Omental fat pad (tissue), 4 donors: ENCODE results near the gene WFDC10A. TPM values are rescaled to one million over a fixed set of nuclear protein-coding genes. Genes with fewer than 3 reads are reported as not detected.

Source experiments
- ATAC-seq: fragments of 150-250 bp; one replicate; pipeline ENCODE4 v1.9.1; 2016; ENCODE audit warnings: mild to moderate bottlenecking, moderate library complexity; ENCODE audit not compliant: low FRiP score
- DNase-seq: peaks from one replicate; pipeline ENCODE4 v3.0.0-alpha.2; 2019; ENCODE audit warnings: low spot score
- total RNA-seq, 4 donors: library from RNA; depleted of rRNA; stranded (reverse); fragments of >200 nt; gene quantifications; one replicate each; pipeline ENCODE4 v1.1.0, GENCODE V29; 2016
- TF ChIP-seq, protein P1 (sequence below), 3 donors: fragments of 450-650 bp; IDR thresholded peaks; one replicate each; pipeline ENCODE4 v1.5.1; 2016 to 2017; ENCODE audit warnings: antibody characterized with exemption in 3 of 3, mild to moderate bottlenecking in 3 of 3, moderate library complexity in 2 of 3

WFDC10A gene
- total RNA-seq, 4 donors from 2014 or later: not detected

DNA sequence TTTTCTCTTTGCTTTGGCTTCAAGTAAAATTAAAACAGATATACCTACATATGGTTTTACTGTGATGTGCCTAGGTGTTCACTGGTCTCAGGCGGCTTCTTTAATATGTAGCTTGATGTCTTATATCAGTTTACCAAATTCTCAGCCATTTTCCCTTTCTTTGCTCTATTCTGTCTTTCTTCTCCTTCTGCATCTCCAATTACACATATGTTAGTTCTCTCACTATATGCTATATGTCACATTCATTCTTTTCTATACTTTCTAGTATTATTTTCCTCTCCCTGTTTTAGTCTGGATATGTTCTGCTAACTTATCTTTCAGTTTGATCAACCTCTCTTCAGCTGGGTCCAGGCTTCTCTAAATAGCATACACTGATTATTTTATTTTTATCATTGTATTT lies 36.0 kb upstream of the WFDC10A start:
- ATAC-seq (no peak), DNase-seq (no peak)
- TF ChIP-seq, protein P1, sequence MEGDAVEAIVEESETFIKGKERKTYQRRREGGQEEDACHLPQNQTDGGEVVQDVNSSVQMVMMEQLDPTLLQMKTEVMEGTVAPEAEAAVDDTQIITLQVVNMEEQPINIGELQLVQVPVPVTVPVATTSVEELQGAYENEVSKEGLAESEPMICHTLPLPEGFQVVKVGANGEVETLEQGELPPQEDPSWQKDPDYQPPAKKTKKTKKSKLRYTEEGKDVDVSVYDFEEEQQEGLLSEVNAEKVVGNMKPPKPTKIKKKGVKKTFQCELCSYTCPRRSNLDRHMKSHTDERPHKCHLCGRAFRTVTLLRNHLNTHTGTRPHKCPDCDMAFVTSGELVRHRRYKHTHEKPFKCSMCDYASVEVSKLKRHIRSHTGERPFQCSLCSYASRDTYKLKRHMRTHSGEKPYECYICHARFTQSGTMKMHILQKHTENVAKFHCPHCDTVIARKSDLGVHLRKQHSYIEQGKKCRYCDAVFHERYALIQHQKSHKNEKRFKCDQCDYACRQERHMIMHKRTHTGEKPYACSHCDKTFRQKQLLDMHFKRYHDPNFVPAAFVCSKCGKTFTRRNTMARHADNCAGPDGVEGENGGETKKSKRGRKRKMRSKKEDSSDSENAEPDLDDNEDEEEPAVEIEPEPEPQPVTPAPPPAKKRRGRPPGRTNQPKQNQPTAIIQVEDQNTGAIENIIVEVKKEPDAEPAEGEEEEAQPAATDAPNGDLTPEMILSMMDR (IDR thresholded peaks at IDR 0.05): no peak

DNA sequence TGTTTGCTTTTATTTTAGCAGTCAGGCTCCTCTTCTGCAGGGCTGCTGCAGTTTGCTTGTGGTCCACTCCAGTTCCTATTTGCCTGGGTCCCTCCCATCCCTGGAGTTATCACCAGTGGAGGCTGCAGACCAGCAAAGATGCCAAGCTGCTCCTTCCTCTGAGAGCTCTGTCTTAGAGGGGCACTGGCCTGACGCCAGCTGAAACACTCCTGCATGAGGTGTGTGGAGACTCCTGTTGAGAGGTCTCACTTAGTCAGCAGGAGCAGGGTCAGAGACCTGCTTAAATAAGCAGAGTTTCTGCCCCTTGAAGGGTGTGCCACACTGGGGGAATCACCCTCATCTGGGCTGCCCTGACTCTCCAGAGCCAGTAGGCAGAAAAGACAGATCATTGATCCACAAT lies 34.3 kb upstream of the WFDC10A start:
- ATAC-seq: no peak
- no peak for DNase-seq
- TF ChIP-seq, protein P1 (IDR thresholded peaks at IDR 0.05): no peak

DNA sequence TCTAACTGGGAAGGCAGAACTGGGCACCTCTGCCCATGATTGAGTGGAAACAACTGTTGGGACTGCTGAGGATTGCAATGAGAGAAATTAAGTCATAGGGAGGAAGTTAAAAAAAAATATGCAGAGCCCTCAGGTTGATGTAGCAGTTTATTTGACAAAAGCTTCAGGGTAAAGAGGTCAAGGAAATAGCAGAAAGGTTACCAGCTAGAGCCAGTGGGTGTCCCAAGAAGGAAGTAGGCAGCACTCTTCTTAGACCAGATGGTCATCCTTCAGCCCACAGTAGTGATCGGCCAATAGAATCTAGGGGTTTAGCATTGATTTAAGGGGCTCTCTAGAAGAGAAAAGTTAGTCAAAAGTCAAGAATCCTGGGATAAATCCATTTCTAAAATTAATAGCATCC lies 21.7 kb upstream of the WFDC10A start:
- no peak for DNase-seq
- TF ChIP-seq, protein P1 (IDR thresholded peaks at IDR 0.05): no peak
- ATAC-seq: no peak

DNA sequence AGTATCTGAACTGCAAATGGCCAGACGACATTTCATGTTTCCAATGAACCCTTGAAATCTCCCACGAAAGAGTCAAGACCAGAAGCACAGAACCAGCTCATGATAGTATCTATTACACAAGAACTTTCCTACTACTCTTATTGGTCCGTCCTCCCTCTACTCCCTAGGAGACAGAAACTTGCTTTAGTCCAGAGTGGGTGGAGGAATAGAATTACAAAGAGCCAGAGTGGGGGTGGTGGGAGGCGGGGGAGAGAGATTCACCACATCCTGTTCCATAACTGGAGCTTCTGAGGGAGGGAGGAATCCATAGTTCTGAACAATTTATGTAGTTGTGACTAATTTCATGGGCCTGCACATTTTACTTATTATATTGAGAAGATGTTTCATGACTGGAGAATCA lies 18.5 kb upstream of the WFDC10A start:
- TF ChIP-seq, protein P1 (IDR thresholded peaks at IDR 0.05): no peak
- peak; percentile 66 for ATAC-seq
- DNase-seq: no peak

DNA sequence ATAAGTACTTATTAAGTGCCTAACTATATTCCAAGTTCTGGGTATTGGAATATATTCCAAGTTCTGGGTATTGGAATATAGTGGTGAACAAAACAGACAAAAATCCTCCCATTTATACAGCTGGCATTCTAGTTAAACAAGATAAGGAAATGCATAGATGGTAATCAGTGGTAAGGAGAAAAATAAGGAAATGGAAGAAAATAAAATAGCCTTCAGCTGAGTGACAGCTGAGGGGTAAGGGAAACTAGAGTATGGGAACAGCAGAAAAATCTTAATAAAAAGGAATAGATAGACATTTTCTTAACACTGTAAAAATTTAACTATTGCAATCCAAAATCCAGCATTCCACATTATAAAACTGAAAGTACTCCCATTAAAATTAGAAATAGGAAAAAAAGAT lies 17.2 kb upstream of the WFDC10A start:
- TF ChIP-seq, protein P1 (IDR thresholded peaks at IDR 0.05): no peak
- ATAC-seq (no peak), DNase-seq (no peak)

DNA sequence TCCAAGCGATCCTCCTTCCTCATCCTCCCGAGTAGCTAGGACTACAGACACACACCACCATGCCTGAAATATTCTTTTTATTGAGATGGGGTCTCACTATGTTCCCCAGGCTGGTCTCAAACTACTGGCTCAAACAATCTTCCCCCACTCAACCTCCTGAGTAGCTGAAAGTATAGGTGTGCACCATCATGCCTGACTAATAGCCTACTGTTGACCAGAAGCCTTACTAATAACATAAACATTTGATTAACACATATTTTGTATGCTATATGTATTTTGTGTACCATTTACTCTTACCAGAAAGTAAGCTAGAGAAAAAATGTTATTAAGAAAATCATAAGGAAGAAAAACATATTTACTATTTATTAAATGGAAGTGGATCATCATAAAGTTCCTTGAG lies 11.9 kb upstream of the WFDC10A start:
- TF ChIP-seq, protein P1 (IDR thresholded peaks at IDR 0.05): no peak
- DNase-seq (no peak), ATAC-seq (no peak)

DNA sequence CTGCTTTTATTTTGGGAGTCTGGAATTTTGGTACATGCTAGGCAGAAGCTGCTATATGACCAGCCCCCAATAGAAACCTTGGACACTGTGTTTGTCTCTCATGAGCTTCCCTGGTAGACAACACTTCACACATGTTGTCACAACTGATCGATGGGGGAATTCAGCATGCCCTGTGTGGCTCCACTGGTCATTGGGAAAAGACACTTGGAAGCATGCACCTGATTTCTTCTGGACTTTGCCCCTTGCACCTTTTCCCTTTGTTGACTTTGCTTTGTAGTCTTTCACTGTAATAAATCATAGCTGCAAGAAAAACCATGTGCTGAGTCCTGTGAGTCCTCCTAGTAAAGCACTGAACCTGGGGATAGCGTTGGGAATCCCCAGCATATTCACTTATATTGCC lies 7.9 kb upstream of the WFDC10A start:
- ATAC-seq: no peak
- no peak for DNase-seq
- TF ChIP-seq, protein P1 (IDR thresholded peaks at IDR 0.05): no peak
